Globus pallidus (tissue), 1 donor: Measurements from ENCODE around the gene MOB3C.

Experiments used
- DNase-seq: peaks from one replicate; pipeline ENCODE4 v3.0.0-alpha.2; 2015; ENCODE audit warnings: low spot score

Gene MOB3C

DNA sequence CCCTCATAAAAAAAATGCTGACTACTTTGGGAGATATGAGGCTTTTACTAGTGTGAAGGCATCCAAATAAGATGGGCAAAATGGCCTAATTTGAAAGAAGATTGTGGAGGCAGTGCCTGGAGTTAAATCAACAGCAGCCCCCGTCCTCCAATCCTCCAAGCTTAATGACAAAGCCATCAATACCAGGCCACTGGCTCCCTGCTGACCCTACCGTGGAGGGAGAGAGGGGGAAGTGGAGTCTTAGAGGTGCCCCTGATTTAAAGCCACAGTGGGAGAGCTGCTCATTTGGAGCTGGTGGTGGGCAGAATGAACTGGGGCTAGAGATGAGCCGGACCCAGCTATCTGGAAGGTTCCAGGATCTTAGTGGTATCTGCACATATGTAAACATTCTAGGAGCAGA lies 40.8 kb downstream of the MOB3C start:
- DNase-seq, result no peak

GRCh38 chr1:46575300-46575699 lies 41.3 kb downstream of the MOB3C start:
- no peak for DNase-seq

DNA sequence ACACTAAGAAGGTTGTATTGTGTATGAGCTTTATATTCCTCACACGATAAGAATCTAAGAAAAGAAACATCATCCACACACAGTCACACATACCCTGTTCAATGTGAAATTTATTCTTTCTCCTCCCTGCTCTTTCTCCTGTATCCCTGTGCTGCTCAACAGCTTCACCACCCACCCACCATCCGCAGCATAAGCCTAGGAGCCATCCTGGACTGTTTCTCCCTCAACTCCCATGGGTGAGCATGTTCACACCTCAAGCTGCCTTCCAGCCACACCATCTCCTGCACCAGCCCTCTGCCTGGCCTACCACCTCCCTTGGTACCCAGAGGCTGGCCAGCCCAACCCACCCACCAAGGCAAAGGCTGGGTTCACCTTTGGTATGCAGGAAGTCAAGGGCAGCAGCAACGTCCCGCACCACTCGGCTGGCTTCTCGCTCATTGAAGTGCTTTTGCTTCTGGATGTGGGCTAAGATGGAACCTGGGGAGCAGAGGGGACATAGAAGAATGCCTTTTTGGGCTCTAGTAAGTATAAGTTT lies 44.9 kb downstream of the MOB3C start:
- DNase-seq, result no peak

DNA sequence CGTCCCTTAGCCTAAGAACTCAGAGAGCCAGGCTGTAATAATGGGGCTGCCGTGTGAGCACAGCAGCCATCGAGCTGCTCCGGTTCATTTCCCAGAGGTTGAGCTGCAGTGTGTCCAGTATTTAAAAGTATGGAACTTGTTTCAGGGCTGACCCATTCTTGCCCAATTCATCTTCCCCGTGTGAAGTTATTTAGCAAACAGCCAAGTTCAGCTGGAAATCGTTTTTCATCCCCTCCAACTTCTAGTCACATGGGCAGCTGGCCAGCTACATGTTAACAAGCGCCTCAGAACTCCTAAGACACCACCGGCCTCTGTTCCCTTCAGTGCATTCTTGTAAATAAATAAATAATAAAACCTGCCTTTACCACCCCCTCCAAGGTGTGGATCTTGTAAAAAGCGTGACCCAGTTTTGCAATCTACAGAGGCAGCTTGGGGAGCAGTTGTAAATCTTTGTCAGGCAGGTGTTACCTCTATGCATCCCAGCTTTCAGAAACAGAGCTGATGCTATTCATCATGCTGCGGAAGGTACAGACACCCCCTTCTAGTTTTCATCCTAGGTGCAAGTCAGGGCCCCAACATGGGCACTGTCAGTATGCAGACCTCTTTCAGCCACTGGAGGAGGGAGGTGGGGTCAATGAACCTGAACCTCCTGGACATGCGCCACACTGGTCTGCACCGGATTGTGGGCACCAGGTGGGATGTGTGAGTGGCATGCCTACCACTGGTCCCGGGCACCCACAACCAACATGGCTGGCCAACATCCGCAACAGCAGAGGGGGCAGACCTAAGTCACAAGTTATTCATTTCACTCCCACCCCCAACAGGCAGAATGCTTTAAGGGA lies 46.5 kb downstream of the MOB3C start:
- DNase-seq, result no peak

DNA sequence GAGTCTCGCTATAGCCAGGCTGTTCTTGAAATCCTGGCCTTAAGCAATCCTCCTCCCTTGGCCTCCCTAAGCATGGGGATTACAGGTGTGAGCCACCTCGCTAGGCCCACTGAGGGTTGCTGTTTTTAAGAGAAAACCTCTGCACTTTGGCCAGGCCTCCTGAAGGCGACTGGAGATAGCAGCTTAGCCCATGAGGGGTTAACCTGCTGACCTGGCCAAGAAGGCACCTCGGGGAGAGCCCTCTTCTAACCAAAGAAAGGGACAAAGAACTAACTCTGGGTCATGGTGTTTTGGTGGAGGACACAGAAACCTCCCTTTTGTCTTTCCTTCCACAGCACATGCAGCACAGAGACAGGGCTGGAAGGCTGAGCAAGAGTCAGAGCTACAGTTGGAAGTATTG lies 47.5 kb downstream of the MOB3C start:
- DNase-seq, result no peak

GRCh38 chr1:46568461-46568891 lies 48.1 kb downstream of the MOB3C start:
- DNase-seq, result no peak

GRCh38 chr1:46563341-46563740 lies 53.3 kb downstream of the MOB3C start:
- no peak for DNase-seq

DNA sequence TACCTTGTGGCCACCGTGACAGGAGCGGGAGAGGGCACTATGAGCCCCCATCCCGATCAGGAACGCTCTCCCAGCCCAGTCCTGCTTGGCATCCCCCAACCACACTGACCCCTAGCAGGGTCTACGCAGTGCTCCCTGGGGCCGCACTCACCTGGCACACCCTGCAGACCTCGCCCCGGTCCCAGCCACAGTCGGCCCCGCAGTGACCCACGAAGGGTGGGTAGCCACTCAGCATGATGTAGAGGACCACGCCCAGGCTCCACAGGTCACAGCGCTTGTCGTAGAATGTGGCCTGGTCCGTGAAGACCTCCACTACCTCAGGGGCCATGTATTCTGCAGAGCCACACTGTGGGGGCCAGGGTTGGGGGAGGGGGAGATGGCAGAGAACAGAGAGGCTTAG lies 54.1 kb downstream of the MOB3C start:
- no peak for DNase-seq

DNA sequence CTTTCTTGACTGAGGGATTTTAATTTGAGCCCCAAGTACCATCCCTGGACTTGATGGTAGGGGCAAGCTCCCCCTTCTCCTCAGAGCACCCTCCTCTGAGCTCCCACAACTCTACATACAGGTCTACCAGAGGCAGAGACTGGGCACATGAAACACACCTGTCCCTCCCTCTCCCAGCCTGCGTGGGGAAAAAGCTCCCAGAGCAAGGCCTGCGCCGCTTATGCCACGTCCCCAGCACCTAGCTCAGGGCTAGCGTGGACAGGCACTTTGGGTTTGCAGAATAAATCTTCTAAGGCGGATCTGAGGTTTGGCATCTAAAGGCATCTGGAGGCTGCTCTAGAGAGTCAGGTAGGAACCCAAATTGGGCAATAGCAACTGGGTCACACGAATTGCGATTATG lies 57.6 kb downstream of the MOB3C start:
- DNase-seq, result no peak

GRCh38 chr1:46558141-46558963 lies 58.3 kb downstream of the MOB3C start:
- no peak for DNase-seq
